Thyroid gland (tissue), 4 donors: Measurements from ENCODE around the gene IGSF9B.

Source experiments
- CTCF ChIP-seq, 6 experiments: fragments of 200-600 bp in 3 of 6; fragments of 450-650 bp in 3 of 6; sonication (generic) in 3 of 6; IDR thresholded peaks; one replicate each; pipeline ENCODE4 v1.5.1; 2016 to 2019; ENCODE audit warnings: antibody characterized with exemption in 6 of 6, mild to moderate bottlenecking in 2 of 6, inconsistent platforms in 1 of 6, moderate library complexity in 1 of 6
- POLR2A ChIP-seq, 2 donors: fragments of 450-650 bp; IDR thresholded peaks; one replicate each; pipeline ENCODE4 v1.6.1; 2017; ENCODE audit warnings: antibody characterized with exemption in 2 of 2, mild to moderate bottlenecking in 2 of 2, moderate library complexity in 1 of 2

GRCh38 chr11:133997554-133997953, 40.8 kb upstream of the IGSF9B start:
- TF ChIP-seq CTCF (IDR thresholded peaks at IDR 0.05): no peak
- TF ChIP-seq POLR2A (IDR thresholded peaks at IDR 0.05): no peak
